ENCODE measurements around the gene FAM228B.

The FAM228B gene

GRCh38 chr2:24206242-24206641 is 83.0 kb downstream of the FAM228B start:
- no peak for DNase-seq

GRCh38 chr2:24206714-24207113 is 83.4 kb downstream of the FAM228B start:
- no peak for DNase-seq

- no peak for DNase-seq
Observed at GRCh38 chr2:24207359-24207758, 84.1 kb downstream of the FAM228B start.

- no peak for DNase-seq
Observed at GRCh38 chr2:24208490-24208889, 85.2 kb downstream of the FAM228B start.

- DNase-seq, result no peak
Observed at GRCh38 chr2:24209389-24210105, 86.3 kb downstream of the FAM228B start.

GRCh38 chr2:24210106-24210455 is 86.8 kb downstream of the FAM228B start:
- DNase-seq, result no peak

- DNase-seq, result no peak
Observed at GRCh38 chr2:24210723-24211122, 87.5 kb downstream of the FAM228B start.

- DNase-seq, result no peak
Observed at GRCh38 chr2:24211408-24211807, 88.1 kb downstream of the FAM228B start.

GRCh38 chr2:24214880-24215279 is 91.6 kb downstream of the FAM228B start:
- no peak for DNase-seq
